GM12801 (cell line): ENCODE measurements around the gene DDIAS.

Experiments
- TF ChIP-seq, protein P1 (sequence below): IDR thresholded peaks from one replicate; pipeline ENCODE4 v1.5.1; 2011; ENCODE audit warnings: control low read depth; ENCODE audit not compliant: insufficient read length; ENCODE audit errors: extremely low read depth

DDIAS gene

GRCh38 chr11:82936261-82936660 lies 34.7 kb downstream of the DDIAS start:
- TF ChIP-seq, protein P1, sequence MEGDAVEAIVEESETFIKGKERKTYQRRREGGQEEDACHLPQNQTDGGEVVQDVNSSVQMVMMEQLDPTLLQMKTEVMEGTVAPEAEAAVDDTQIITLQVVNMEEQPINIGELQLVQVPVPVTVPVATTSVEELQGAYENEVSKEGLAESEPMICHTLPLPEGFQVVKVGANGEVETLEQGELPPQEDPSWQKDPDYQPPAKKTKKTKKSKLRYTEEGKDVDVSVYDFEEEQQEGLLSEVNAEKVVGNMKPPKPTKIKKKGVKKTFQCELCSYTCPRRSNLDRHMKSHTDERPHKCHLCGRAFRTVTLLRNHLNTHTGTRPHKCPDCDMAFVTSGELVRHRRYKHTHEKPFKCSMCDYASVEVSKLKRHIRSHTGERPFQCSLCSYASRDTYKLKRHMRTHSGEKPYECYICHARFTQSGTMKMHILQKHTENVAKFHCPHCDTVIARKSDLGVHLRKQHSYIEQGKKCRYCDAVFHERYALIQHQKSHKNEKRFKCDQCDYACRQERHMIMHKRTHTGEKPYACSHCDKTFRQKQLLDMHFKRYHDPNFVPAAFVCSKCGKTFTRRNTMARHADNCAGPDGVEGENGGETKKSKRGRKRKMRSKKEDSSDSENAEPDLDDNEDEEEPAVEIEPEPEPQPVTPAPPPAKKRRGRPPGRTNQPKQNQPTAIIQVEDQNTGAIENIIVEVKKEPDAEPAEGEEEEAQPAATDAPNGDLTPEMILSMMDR, result no peak

- TF ChIP-seq, protein P1, result no peak
Observed at GRCh38 chr11:82937554-82937953, 36.0 kb downstream of the DDIAS start.

- TF ChIP-seq, protein P1, result no peak
Observed at GRCh38 chr11:82939456-82939855, 37.9 kb downstream of the DDIAS start.

GRCh38 chr11:82942376-82942775 lies 40.8 kb downstream of the DDIAS start:
- TF ChIP-seq, protein P1, result no peak

GRCh38 chr11:82944198-82944597 lies 42.7 kb downstream of the DDIAS start:
- TF ChIP-seq, protein P1, result no peak

DNA sequence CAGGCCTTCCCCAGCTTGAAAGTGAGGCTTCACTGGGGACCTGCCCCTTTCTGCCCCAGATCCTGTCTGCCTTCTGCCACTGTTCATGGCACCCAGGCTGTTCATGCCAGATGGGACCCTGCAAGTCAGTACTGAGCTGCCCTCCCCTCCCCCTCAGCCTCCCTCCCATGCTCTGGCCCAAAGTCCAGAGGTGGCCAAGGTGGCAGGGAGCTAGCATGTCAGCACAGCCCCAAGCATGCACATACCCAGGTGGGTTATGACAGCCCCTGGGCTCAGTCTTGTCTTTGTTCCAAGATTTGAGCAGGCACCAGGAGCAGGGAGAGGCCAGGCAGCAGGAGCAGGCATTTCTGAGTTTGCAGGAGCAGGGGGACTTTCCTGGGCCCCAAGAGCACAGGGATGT lies 44.1 kb downstream of the DDIAS start:
- TF ChIP-seq, protein P1, result no peak

DNA sequence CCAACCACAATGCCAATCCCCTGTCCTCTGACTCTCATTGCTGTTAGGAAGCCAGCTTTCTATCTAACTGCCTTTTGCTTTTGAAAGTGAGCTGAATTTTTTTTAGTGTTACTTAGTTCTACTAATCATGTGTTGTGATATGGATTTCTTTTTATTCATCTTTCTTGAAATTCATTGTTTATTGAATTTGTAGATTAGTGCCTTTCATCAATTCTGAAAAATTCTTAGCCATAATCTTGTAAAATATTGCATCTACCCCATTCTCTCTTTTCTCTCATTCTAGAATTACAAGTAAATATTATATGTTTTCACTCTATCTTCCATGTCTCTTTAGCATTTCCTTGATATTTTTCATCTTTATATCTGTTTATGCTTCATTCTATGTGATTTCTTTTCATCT lies 47.8 kb downstream of the DDIAS start:
- TF ChIP-seq, protein P1, result no peak
